HS-27A (cell line): ENCODE results near the gene YTHDF2.

ENCODE experiments used
- DNase-seq: peaks from one replicate; pipeline ENCODE4 v3.0.0-alpha.2; 2012; ENCODE audit warnings: low read depth, missing footprints

Gene YTHDF2

DNA sequence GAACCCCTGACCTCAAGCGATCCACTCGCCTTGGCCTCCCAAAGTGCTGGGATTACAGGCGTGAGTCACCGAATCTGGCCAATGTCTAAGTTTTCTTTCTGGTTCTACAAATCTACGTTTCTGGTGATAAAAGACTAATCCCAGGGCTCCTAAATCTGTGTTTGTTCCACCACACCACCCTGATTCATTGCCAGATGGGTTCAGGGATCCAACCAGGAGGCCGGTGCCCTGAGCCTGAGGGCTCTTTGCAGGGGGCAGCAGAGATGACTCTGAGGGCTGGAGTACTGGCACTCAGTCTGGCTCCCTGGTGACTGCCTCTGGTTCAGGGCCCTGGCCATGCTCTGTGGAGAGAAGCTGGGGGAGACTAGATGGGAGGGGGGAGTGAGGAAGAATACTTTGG is 64.7 kb downstream of the YTHDF2 start:
- no peak for DNase-seq

DNA sequence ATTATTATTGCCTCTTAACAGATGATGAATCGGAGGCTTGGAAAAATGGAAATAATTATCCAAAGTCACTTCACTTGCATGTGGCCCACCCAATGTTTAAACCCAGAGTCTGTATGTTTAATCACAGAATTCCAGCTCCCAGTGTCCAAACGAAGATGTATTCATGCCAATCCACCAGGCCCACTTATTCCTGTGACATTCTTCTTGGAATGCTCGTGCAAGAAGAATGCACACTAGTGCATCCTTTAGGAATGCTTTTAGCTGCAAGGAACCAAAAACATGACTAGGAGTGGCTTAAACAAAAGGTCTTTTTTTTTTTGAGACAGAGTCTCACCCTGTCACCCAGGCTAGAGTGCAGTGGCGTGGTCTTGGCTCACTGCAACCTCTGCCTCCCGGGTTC is 66.3 kb downstream of the YTHDF2 start:
- no peak for DNase-seq

DNA sequence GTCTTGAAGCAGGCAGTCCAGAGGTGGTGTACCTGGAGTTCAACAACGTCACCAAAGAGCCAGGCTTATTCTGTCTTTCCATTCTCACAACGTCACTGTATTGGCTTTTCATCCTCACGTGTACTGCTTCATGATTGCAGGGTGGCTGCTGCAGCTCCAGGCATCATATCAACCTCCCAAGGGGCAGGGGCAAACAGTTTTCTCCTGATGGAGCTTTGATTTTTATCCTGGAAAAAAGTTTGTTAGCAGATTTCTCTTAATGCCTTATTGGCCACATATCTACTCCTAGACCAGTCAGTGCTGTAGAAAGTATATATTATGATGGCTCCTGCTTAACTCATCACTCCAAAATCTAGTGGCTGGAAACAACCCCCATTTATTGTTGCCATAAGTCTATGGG is 66.9 kb downstream of the YTHDF2 start:
- no peak for DNase-seq

DNA sequence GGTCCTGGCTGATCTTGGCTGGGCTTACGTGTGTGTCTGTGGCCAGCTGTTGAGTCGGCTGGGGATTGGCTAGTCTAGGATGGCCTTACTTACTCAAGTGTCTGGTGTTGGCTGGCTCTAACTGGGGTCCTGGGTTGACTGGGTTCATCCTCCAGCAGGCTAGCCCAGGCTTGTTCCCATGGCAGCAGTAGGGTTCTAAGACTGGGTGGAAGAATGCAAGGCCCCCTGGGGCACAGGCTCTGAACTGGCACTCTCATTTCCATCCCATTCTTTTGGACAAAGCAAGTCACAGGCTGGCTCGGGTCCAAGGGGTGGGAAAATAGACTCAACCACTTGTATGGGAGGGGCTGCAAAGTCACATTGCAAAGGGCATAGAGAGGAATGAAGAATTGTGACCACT is 67.3 kb downstream of the YTHDF2 start:
- DNase-seq: no peak

DNA sequence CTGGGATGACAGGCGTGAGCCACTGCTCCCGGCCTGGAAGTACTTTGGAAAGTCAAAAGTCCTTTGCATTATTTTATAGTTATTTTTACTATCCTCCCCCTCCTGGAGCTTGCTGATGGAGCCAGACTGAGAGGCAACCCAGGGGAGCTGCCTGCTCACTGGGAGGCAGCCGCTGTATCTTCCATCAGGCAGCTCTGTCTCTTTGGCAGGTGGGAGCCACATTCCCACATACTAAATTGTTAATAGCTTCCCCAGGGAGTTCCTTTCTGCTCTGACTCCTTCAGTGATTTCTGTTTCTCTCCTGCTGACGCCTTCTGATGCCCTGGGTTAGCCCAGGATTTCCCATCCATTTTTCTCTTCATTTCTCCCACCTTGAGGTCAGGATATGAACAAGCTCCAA is 70.3 kb downstream of the YTHDF2 start:
- no peak for DNase-seq

DNA sequence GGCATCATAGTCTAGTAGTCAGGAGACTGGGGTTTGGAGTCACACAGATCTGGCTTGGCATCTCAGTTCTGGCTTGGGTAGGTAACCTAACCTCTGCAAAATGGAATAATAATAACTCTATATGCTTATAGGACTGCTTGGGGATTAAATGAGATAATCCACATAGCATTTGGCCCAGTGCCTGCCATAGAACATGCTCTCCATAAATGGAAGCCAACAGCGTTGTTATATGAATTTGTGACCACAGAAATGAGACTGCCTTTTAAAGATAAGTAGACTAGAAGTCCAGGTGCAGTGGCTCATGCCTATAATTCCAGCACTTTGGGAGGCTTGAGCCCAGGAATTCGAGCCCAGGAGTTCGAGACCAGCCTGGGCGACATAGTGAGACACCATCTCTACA is 71.2 kb downstream of the YTHDF2 start:
- DNase-seq: no peak

DNA sequence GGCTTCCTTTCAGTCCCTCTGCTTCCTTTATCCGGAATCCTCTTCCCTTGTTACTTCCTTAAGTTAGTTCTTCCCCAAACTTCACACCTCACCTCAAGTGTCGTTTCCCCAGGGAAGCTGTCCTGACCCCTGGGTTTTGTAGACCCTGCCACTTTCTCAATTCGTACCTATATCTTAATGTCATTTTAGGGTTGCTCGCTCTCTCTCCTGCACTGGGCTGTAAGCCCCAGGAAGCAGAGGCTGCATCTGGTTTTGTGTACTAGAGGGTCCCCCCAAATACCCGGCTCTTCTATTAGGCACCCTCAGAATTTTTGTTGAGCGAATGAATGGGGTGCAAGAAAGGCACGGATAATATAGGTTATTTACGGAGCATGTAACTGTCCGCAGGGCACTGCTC is 74.6 kb downstream of the YTHDF2 start:
- no peak for DNase-seq

DNA sequence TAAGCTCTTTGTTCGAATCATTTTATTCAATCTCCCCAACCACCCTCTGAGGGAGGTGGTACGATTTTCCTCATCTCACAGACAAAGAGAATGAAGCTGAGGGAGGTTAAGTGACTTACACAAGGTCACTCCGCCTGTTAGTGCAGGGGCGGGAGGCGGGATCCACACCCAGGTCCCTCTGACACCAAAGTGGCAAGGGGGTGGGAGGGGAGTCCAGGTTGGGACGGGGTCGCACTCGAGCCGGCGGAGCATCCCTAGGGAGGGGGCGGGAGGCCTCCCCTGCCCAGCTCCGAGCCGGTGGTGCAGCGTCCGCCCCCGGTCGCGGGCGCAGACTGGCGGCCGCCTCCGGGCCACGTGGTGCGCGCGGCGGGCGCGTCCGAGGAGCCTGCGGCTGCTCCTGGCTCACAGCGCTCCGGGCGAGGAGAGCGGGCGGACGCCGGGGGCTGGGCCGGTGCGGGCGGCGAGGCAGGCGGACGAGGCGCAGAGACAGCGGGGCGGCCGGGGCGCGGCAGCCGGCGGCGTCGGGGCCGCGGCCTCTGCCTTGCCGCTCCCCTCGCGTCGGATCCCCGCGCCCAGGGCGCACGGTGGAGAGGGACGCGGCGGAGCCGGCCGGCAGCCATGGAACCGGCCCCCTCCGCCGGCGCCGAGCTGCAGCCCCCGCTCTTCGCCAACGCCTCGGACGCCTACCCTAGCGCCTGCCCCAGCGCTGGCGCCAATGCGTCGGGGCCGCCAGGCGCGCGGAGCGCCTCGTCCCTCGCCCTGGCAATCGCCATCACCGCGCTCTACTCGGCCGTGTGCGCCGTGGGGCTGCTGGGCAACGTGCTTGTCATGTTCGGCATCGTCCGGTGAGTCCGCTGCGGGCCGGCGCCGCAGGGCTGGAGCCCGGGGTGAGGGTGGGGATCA is 75.3 kb downstream of the YTHDF2 start, which contains the start of gene OPRD1:
Gene OPRD1 (plus strand): TSS at position 405 of the 903 bp plus-strand sequence. CDS start 214 bp downstream, at position 619.
- DNase-seq: no peak

DNA sequence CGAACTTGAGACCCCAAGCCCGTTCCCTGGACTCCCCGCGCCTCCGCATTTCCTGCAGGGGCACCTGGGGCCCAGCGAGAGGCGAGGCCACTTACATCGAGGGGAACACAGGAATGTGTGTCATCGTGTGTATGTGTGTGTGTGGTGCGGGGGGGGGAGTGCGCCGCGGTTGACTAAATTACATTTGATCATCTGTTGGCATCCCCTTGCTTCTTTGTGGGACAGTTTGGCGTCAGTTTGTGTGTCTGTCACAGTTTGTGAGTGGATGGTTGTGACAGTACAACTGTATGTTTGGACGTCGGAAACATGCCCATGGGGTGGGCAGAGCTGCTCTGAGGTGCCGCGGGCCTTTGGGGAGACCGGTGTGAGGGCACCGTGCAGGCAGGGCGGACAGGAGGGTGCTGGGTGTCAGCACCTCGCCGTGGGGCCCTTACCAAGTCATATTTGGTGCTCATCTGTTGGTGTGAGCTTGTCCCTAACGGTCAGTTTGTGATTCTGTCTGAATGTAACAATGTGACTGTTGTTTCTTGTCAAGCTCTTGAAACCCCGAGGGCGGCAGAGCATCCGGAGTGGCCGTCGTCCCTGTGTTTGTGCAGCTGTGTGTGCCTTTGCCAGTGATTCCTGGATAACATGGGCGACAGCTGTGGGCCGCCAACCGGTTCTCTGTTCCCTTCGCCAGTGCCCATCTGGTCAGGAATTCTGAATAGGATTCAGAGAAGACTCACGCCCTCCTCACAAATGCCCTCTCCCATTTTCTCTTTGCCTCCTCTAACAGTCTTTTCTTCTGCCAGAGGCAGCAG is 76.1 kb downstream of the YTHDF2 start:
- DNase-seq: no peak

DNA sequence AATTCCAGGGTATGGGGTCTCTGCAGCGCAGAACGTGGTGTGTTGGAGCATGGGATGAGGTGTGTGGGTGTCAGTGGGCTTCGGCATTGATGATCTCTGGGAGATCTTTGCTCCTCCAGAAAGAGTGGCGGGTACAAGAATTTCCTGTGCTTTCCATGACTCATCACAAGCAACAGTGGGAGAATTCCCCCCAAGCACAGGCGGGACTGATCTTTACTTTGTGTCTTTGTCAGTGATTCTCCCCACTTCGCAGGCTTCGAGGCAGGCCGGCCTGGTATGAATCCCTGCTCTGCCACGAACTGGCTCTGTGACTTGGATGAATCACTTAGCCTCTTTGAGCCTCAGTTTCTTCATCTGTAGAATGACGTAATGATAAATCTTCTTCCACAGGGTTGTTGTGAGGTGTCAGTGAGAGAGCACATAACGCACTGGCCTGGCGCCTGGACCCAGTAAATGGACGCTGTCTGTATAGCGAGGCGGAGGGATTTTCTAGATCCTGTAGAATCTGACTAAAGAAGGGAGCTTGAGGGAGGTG is 77.3 kb downstream of the YTHDF2 start:
- no peak for DNase-seq

DNA sequence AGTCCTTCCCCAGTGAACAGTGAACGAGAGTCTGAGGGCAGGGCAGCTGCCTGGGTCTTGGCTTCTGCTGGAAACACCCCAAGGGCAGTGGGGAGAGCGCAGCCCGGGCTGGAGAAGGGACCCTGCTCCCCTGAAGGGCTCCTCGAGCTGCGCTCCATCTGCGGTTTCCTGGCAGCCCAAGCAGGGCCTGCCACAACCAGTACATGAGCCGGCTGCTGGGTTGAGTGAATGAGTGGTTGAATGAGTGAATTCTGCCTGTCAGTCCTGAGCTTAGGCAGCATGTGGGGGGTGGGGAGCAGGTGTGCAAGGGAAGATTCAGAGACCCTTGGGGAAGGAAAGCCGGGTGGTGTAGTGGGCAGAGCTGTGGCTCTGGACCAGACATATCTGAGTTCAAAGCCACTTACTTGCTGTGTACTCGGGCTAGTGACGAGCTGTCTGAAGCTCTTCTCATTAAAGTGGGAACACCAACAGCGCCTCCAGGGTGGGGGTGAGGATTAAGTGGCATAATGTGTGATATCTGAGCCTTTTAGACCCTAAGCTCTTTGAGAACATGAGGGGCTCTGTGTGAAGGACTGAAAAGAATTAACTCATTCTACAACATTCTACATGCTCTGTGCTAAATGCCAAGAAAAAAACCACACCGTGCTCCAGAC is 78.9 kb downstream of the YTHDF2 start:
- no peak for DNase-seq

DNA sequence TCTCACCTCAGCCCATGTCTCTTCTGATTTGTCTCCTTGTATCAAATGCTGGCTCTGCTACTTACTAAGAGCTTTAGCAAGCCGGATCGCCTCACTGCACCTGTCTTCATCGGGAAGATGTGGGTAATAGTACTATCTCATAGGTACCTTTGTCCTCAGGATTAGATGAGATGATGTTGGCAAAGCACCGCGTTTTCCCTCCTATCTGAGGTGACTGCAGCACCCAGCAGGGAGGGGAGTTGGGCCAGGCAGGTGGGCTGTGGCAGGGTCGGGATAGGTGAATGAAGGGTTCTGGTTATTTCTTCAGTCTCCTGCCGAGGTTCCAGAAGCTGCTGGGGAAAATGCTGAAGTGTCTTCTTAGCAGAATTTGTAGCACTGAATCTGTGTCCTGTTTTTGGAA is 80.4 kb downstream of the YTHDF2 start:
- no peak for DNase-seq

DNA sequence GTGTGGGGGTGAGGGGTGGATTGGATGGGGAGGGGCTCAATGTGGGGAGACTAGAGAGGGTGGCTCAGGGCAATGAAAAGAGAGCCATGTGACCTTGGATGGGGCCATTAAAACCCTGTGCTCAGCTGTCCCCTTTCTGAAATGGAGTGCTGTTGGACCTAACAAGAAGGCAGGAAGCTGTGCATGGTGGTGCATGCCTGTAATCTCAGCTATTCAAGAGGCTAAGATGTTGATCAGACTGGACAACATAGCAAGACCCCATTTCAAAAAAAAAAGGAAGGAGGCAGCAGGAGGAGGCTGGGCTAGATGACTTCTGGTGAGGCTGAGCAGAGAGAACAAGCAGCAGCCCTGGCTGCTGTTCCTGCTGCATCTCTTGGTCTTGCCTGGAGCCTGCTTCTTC is 82.3 kb downstream of the YTHDF2 start:
- DNase-seq: no peak
